AG09309 (cell line): Measurements from ENCODE around the gene PHETA1.

ENCODE experiments used
- DNase-seq: peaks from one replicate; pipeline ENCODE4 v3.0.0-alpha.2; 2010; ENCODE audit warnings: low read depth
- H3K4me3 ChIP-seq: 2 replicates; pipeline ENCODE4 v1.5.1; 2011; ENCODE audit warnings: mild to moderate bottlenecking, low read depth, low read length, moderate library complexity; ENCODE audit not compliant: control insufficient read depth
- TF ChIP-seq, protein P1 (sequence below): IDR thresholded peaks from 2 replicates; pipeline ENCODE4 v1.5.1; 2011; ENCODE audit warnings: mild to moderate bottlenecking, low read depth, low read length, inconsistent platforms; ENCODE audit not compliant: insufficient read depth, control insufficient read depth; ENCODE audit errors: missing control alignments

Gene PHETA1

GRCh38 chr12:111409403-111409779 is 40.5 kb upstream of the PHETA1 start:
- H3K4me3 ChIP-seq = peak overlapping the region; percentile 32
- no peak for DNase-seq
- TF ChIP-seq, protein P1, sequence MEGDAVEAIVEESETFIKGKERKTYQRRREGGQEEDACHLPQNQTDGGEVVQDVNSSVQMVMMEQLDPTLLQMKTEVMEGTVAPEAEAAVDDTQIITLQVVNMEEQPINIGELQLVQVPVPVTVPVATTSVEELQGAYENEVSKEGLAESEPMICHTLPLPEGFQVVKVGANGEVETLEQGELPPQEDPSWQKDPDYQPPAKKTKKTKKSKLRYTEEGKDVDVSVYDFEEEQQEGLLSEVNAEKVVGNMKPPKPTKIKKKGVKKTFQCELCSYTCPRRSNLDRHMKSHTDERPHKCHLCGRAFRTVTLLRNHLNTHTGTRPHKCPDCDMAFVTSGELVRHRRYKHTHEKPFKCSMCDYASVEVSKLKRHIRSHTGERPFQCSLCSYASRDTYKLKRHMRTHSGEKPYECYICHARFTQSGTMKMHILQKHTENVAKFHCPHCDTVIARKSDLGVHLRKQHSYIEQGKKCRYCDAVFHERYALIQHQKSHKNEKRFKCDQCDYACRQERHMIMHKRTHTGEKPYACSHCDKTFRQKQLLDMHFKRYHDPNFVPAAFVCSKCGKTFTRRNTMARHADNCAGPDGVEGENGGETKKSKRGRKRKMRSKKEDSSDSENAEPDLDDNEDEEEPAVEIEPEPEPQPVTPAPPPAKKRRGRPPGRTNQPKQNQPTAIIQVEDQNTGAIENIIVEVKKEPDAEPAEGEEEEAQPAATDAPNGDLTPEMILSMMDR = no peak

- no peak for DNase-seq
- H3K4me3 ChIP-seq = peak overlapping the region; percentile 66
- TF ChIP-seq, protein P1 = no peak
These were observed 39.9 kb upstream of the PHETA1 start for GRCh38 chr12:111408686-111409402.

- TF ChIP-seq, protein P1 = no peak
- DNase-seq = no peak
- peak overlapping the region; percentile 66 for H3K4me3 ChIP-seq
These were observed 39.2 kb upstream of the PHETA1 start for GRCh38 chr12:111408116-111408440.

DNA sequence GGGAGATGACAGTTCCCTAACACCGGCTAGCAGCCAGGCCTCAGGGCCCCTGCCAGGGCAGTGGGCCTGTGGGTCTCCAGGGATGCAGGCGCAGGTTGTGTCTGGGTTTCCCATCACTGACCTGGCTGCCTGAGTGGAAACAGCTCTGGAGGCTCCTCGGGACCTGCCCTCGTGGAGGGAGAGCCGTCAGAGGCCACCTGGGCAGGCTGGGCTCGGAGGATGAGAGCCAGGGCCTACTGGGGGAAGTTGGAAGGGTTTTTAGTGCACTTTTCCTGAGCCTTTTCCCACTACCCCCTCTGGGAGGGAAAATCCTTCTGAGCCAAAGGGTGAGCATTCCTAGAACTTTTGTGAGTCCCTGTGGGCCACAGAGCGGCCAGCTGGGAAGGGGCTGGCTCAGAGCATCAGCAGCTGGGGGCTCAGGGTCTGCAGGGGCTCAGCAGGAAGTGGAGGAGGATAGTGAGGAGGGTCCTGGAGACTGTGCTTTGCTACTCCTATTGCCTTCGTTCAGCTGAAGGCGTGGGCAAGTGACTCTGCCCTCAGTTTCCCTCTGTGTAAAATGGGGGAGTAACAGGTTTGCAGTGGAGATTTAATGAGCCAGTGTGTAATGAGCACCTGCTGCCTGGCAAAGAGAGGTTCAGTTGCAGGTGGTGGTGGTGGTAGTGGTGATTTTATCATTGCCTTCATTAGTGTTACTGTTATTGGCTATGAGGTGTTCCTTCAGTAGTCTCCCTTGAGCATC is 38.7 kb upstream of the PHETA1 start:
- DNase-seq = no peak
- peak overlapping the region; percentile 66 for H3K4me3 ChIP-seq
- TF ChIP-seq, protein P1 = no peak

DNA sequence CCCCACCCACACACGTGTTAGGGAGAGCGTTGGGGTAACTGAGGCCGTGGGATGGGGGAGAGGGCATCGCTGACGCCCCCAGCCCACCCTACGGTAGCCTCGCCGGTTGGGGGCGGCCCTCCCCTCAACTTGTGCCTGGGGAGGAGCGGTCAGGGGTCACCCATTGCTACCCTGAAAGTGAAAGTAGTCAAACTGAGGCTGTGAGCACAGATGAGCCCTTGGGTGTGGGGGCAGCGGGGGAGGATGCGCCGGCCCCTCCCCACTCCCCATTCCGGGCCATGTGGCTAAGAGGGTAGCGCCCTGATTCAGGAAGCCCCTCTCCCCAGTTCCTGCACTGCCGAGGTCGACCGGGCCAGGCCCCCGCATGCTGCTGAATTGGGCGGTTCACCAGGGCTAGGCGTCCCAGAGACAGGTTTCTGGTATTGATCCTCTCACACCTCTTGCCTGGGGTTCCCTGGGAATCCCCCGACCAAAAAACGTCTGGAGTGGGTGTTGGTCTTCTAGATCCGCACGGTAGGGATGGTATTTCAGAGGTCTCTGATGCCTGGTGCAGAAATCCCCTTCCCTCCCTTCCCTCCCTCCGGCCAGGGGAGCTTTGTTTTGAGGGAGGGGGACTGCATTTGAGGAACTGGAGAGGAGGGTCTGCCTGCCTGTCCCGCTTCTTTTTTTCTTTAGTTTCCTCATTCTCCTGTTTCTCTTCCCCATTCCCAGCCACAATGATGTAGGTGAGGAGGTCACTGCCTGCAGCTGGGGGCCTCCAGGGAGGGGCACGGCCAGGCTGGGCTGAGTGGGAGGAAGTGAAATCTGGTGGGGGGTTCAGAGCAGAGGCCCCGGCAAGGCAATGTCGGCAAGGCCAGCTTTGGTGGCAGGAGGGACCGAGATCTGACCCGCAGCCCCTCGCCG is 37.8 kb upstream of the PHETA1 start:
- DNase-seq = no peak
- TF ChIP-seq, protein P1 = no peak
- peak overlapping the region; percentile 66 for H3K4me3 ChIP-seq

GRCh38 chr12:111405859-111406473 is 37.1 kb upstream of the PHETA1 start, which contains the start of gene SH2B3:
Gene SH2B3 (plus strand): TSS chr12:111405923. CDS start chr12:111418146, 12,223 bp downstream.
- peak within 1 kb of the TSS; percentile 66 for H3K4me3 ChIP-seq
- no peak for DNase-seq
- TF ChIP-seq, protein P1 = no peak
